ENCODE data around the gene ITPR1.

DNA sequence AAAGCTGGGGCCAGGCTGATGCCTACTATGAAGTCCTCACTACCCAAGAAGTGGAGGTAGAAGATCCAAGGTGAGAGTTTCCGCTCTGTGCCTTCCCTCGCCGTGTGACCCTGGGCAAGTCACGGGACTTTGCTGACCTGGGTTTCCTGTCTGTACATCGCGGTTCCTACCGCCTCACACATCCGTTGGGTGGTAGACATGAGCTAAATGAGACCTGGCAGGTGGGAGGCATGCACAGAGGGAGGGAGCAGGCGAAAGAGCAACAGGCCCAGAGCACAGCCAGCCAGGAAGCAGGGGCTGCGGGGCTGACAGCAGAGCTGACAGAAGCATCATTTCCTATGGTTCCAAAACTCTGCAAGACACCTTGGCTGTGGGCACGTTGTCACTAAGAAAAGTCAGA is 328.8 kb downstream of the ITPR1 start:
- TF ChIP-seq, protein P1, sequence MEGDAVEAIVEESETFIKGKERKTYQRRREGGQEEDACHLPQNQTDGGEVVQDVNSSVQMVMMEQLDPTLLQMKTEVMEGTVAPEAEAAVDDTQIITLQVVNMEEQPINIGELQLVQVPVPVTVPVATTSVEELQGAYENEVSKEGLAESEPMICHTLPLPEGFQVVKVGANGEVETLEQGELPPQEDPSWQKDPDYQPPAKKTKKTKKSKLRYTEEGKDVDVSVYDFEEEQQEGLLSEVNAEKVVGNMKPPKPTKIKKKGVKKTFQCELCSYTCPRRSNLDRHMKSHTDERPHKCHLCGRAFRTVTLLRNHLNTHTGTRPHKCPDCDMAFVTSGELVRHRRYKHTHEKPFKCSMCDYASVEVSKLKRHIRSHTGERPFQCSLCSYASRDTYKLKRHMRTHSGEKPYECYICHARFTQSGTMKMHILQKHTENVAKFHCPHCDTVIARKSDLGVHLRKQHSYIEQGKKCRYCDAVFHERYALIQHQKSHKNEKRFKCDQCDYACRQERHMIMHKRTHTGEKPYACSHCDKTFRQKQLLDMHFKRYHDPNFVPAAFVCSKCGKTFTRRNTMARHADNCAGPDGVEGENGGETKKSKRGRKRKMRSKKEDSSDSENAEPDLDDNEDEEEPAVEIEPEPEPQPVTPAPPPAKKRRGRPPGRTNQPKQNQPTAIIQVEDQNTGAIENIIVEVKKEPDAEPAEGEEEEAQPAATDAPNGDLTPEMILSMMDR (IDR thresholded peaks at IDR 0.05; ENCODE audit: insufficient read depth, low read length): no peak
- TF ChIP-seq POLR2AphosphoS5 (IDR thresholded peaks at IDR 0.05; ENCODE audit: low read depth): no peak
- no peak for TF ChIP-seq GABPA (IDR thresholded peaks at IDR 0.05; ENCODE audit: low read depth)
- no peak for TF ChIP-seq SPI1 (IDR thresholded peaks at IDR 0.05; ENCODE audit: borderline replicate concordance, low read depth)

All from HL-60 (cell line).